Adipose tissue (tissue), 3 donors: ENCODE results near the gene ENGASE. TPM values are rescaled to one million over a fixed set of nuclear protein-coding genes. Genes with fewer than 3 reads are reported as not detected.
A peak's percentile ranks its signal among the peaks of the same experiment; 100 is the strongest.
"Not testable (repeated sequence)": the region's sequence is repeated elsewhere in the genome, so short reads cannot be mapped to it uniquely, and the experiment has no call there.

ENCODE experiments used
- H3K27ac ChIP-seq: one replicate; pipeline ENCODE4 v1.5.1; 2013; ENCODE audit warnings: low read depth, low read length
- WGBS, 3 donors: extraction: QIAGEN DNeasy Blood & Tissue Kit; methylation state at CpG; one replicate each; pipeline ENCODE4 v1.1.7; 2013; 5-methylcytosine and 5-hydroxymethylcytosine counted together
- polyA plus RNA-seq, 3 donors: library from polyadenylated mRNA; stranded (reverse); fragments of 200-250 nt; gene quantifications; one replicate each; pipeline ENCODE4 v1.2.3, GENCODE V29; 2013
- donor health status: healthy with polysubstance abuse.
- donor health status: Bipolar disorder and iron deficiency.
- donor health status: healthy.

Gene ENGASE
- polyA plus RNA-seq = 10 to 100 TPM; 18.7 to 39.0 (median 33.7) TPM

DNA sequence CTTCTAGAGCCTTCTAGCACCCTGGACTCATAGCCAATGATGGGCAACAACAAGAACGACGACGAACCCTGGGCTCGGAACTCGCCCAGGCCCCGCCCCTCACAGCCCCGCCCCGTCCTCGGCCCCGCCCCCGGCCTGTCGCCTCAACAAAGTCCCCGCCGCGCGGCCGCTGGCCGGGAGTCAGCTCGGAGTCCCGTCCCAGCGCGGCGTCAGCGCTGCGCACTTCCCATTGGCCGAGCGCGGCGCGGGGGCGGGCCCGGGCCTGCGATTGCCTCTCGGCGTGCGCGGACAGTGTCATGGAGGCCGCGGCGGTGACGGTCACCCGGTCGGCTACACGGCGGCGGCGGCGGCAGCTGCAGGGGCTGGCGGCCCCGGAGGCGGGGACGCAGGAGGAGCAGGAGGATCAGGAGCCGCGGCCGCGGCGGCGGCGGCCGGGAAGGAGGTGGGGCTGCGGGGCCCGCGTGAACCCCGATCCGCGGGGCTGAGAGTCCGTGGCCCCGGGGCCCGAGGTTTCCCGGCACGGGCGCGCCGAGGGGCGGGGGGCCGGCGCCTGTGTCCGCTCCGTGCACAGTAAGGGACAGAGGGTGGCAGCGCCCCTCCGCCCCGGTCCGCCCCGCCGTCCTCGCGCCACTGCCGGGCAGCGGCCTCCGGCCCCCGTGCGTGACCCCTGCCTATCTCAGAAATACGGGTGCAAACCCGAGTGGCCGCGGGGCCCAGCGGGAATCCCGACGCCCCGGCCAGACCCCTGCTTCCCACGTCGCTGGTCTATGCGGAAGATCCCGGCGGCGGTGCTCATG lies at the start of gene ENGASE:
ENGASE (plus strand) TSS at position 176 of the 797 bp plus-strand sequence; CDS start at position 297, 121 bp downstream.
- 0 to 1% (median 1%) methylated on average over 81 to 106 of the region's 106 CpGs for WGBS, 3 donors

DNA sequence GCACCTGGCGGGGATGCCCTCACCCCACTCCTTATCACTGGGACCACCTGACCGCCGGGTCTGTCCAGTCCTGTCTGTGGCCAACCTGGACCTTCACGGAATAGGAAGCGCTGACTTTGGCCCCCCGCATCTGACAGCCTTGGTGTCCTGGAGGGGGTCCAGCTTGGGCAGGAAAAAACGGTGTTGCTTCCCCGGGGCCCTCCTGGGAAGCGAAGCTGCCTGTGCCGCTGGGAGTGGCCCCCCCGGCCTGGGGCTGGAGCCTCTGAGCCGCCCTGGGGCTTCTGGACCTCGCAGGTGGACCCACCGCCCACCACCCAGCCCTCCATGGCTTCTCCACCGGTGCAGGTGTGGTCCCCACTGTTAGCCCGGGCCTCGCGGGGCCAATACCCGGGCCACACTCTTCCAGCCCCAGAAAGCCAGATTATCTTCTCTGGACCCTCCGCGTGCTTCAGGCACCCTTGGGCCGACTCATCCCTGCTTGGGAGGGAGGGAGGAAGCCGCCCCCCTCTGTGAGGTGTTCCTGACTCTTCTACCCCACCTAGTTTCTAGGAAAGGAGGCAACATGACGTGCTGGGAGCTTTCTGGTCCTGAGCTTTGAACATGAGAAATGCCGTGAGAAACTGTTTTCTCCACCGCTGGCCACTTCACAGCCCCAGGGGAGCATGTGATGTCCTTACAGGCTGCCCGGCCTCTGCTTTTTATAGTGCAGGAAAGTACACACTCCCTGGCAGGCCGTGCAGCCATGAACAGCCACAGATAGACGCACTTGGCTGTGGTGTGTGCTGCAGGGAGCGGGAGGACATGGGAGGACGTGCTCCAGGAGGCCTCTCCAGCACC lies 49.5 kb upstream of the ENGASE start:
- 41 to 65% (median 50%) methylated on average over 31 of the region's 31 CpGs for WGBS, 3 donors

More for the DNA sequence above, at the start of gene ENGASE:
- no peak within 1 kb of the TSS for H3K27ac ChIP-seq

DNA sequence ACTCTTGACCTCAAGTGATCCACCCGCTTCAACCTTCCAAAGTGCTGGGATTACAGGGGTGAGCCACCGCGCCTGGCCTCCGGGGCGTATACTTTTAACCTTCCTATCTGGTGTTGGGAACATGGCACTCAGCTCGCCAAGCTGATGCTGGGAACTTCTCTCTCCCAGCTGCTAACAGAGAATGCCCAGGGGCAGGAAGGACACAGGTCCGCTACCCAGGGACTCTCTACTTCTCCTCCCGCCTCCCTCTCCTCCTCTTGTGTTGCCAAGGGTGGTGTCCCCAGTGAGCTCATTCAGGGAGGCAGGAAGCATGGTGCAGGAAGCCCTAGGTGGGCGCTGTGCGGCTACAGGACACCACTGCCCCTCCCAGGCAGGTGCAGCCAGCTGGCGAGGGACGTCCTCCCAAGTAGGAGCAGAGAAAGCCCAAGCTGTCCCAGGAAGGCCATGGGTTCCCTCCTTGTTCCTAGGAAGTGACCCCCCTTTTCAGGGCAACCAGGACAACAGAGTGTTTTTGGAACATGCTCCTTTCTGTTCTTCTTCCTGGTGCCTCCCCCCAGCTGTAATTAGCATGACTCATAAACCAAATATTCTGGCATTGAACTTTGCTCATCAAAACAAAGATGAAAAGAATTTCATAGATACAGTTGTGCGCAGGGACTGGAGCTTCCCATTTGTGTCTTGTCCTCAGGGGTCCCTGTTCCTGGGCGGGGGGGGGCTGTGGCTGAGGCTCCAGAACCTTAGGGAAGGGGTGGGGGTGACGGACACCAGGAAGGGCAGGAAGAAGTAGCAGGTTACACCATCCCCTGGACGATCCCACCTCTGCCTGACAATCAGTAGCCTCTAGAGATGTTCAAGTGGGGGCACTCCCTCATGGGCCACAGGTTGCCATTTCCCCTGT lies 48.0 kb upstream of the ENGASE start:
- WGBS, 3 donors = 55 to 74% (median 59%) methylated on average over 16 of the region's 16 CpGs
- peak overlapping the region; percentile 80 for H3K27ac ChIP-seq

More for the DNA sequence above, 49.5 kb upstream of the ENGASE start:
- no peak overlapping the region for H3K27ac ChIP-seq

GRCh38 chr17:79027274-79027924 lies 47.2 kb upstream of the ENGASE start:
- WGBS, 3 donors = 22 to 42% (median 37%) methylated on average over 9 to 10 of the region's 10 CpGs
- H3K27ac ChIP-seq = peak overlapping the region; percentile 80

- H3K27ac ChIP-seq = peak overlapping the region; percentile 13
- WGBS, 3 donors = 21 to 33% (median 26%) methylated on average over 16 of the region's 16 CpGs
Observed at GRCh38 chr17:79027925-79028491, 46.6 kb upstream of the ENGASE start.

GRCh38 chr17:79028496-79029326 lies 45.9 kb upstream of the ENGASE start:
- H3K27ac ChIP-seq = no peak overlapping the region
- 70 to 84% (median 79%) methylated on average over 17 of the region's 17 CpGs for WGBS, 3 donors

- 82 to 89% (median 84%) methylated on average over 16 of the region's 16 CpGs for WGBS, 3 donors
- H3K27ac ChIP-seq = no peak overlapping the region
Observed at GRCh38 chr17:79029327-79030009, 45.2 kb upstream of the ENGASE start.

- WGBS, 3 donors = 95 to 97% (median 95%) methylated on average over 12 of the region's 12 CpGs
- not testable (repeated sequence) for H3K27ac ChIP-seq
Observed at GRCh38 chr17:79030636-79031035, 44.0 kb upstream of the ENGASE start.

- H3K27ac ChIP-seq = no peak overlapping the region
- 88 to 93% (median 92%) methylated on average over 26 of the region's 26 CpGs for WGBS, 3 donors
Observed at GRCh38 chr17:79031996-79032875, 42.4 kb upstream of the ENGASE start.

- WGBS, 3 donors = 84 to 96% (median 95%) methylated on average over 9 of the region's 9 CpGs
- H3K27ac ChIP-seq = no peak overlapping the region
Observed at GRCh38 chr17:79033046-79033616, 41.5 kb upstream of the ENGASE start.

DNA sequence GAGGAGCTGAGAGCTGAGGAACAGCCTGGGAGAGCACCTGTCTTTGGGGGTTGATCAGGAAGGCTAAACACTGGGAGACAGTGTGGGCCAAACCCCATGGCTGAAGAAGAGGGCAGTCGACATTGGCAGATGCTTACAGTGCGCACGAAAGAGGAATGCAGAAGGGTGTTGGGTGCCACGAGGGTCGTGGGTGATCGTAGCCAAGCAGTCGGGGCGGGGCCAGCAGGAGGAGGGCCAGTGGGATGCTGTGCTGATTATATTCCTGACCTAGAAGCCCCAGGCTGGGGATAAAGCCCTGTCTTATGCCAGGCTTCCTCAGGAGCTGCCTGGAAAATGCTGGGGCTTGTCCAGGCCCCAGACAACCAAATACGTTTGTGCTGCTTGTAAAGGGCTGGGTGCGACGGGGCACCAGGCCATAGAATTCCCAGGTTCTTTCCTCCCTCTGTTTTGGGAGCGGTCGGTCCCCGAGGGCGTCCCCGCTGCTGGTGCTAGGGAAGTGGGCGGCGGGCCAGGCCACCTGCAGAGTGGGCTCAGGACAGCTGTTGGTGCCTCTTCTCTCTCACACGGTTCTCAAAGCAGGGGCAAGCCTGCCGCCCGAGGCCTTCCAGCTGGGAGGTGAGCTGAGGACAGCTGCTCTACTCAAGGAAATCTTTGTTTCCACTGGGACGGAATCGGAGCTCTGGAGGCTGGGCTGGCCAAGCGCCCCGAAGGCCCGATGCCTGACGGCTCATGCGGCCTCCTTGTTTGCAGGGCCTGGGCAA lies 40.7 kb upstream of the ENGASE start:
- WGBS, 3 donors = 36 to 53% (median 52%) methylated on average over 28 of the region's 28 CpGs
- no peak overlapping the region for H3K27ac ChIP-seq

DNA sequence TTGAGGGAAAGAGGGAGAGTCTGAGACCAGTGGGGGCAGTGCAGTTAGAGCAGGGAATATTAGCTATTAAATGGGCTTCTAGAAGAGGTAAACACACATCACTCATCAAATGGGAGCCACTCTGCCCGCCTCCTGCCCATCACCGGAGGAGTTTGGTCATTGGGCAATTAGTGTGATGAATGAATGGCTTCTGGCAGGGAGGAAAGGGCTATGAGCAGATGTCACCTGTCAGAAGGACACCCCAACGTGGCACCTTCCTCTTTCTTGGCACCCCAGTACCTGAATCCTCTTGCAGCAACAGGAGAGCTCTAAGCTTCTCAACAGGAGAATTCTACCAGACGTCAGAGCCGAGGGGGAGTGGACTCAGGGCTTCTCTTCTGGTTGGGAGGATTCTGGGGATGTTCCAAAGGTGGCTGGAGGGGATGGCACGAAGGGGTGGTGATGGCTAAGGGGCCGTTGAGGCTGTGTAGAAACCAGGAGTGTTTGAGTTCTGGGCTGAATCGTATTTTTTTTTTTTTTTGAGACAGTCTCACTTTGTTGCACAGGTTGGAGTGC lies 39.6 kb upstream of the ENGASE start:
- no peak overlapping the region for H3K27ac ChIP-seq
- 82 to 89% (median 83%) methylated on average over 8 of the region's 8 CpGs for WGBS, 3 donors

DNA sequence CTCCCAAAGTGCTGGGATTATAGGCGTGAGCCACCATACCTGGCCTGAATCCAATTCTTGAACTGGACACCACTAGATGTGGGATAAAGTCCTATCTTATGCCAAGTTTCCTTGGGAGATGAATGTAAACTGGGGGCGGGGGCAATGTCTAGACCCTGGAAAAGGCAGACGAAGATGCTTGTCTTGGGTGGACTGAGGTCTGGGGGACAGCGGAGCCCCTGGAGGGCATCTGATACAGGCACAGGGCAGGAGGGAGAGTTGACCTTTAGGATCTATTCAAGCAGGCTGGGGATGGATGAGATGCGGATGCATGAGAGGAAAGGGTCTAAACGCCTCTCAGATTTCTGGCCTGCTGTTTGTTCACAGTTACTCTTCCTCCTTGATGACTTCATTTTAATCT lies 38.9 kb upstream of the ENGASE start:
- no peak overlapping the region for H3K27ac ChIP-seq
- 91 to 97% (median 94%) methylated on average over 6 of the region's 6 CpGs for WGBS, 3 donors

- WGBS, 3 donors = 92 to 94% (median 92%) methylated on average over 6 of the region's 6 CpGs
- no peak overlapping the region for H3K27ac ChIP-seq
Observed at GRCh38 chr17:79036181-79036580, 38.4 kb upstream of the ENGASE start.
